Caco-2 (cell line): ENCODE results near the gene CES1. TPM values are rescaled to one million over a fixed set of nuclear protein-coding genes. Genes with fewer than 3 reads are reported as not detected.

ENCODE experiments used
- BruUV-seq: library from RNA; stranded (reverse); fragments of 400-500 nt; replicated peaks from 2 replicates; lab custom pipeline; 2021; lab: Mats Ljungman, UMichigan
- CTCF ChIA-PET: fragments of 300-600 bp; sonication (Branson Sonifier 250); formaldehyde crosslinking; loops from one replicate; lab custom pipeline; 2022; ENCODE audit warnings: antibody characterized with exemption; lab: Charles Lee
- POLR2A ChIA-PET: fragments of 300-600 bp; sonication (Branson Sonifier 250); formaldehyde crosslinking; loops from one replicate; lab custom pipeline; 2022; ENCODE audit warnings: antibody characterized with exemption; lab: Charles Lee
- DNase-seq, 2 experiments: peaks; one replicate each; pipeline versions ENCODE4 v3.0.0 to v3.0.0-alpha.2; 2020 to 2022
- H3K27me3 ChIP-seq: replicated peaks from 2 replicates; pipeline ENCODE4 v1.6.0; 2011; ENCODE audit warnings: low read length; ENCODE audit not compliant: control insufficient read depth, insufficient read depth
- H3K36me3 ChIP-seq: 2 replicates; pipeline ENCODE4 v1.5.1; 2011; ENCODE audit warnings: low read length; ENCODE audit not compliant: control insufficient read depth, insufficient read depth
- H3K4me1 ChIP-seq: fragments of 250-450 bp; sonication (Bioruptor Pico); 2 replicates; pipeline ENCODE4 v1.5.1; 2020; ENCODE audit warnings: mild to moderate bottlenecking
- H3K4me3 ChIP-seq: 2 replicates; pipeline ENCODE4 v1.5.1; 2011; ENCODE audit warnings: low read depth, mild to moderate bottlenecking, control low read depth, low read length
- H3K9me3 ChIP-seq: fragments of 250-450 bp; sonication (Bioruptor Pico); 2 replicates; pipeline ENCODE4 v1.5.1; 2020; ENCODE audit warnings: mild to moderate bottlenecking, moderate library complexity
- H3K27ac Mint-ChIP-seq: one replicate; pipeline ENCODE4 v1.8.0; 2022; ENCODE audit warnings: mixed read lengths; ENCODE audit not compliant: unreplicated experiment
- H3K27me3 Mint-ChIP-seq: one replicate; pipeline ENCODE4 v1.8.0; 2022; ENCODE audit warnings: mixed read lengths; ENCODE audit not compliant: insufficient read depth, unreplicated experiment
- H3K36me3 Mint-ChIP-seq: one replicate; pipeline ENCODE4 v1.8.0; 2022; ENCODE audit warnings: mild to moderate bottlenecking, mixed read lengths; ENCODE audit not compliant: insufficient read depth, unreplicated experiment
- H3K4me1 Mint-ChIP-seq: one replicate; pipeline ENCODE4 v1.8.0; 2022; ENCODE audit warnings: low read depth, mixed read lengths; ENCODE audit not compliant: unreplicated experiment
- H3K4me3 Mint-ChIP-seq: one replicate; pipeline ENCODE4 v1.8.0; 2022; ENCODE audit warnings: mild to moderate bottlenecking, moderate library complexity, mixed read lengths; ENCODE audit not compliant: unreplicated experiment
- H3K9me3 Mint-ChIP-seq: one replicate; pipeline ENCODE4 v1.8.0; 2022; ENCODE audit warnings: mixed read lengths; ENCODE audit not compliant: unreplicated experiment
- CTCF ChIP-seq, 2 experiments: fragments of 200-600 bp in 1 of 2; IDR thresholded peaks; 1 replicate in 1 of 2; 2 replicates in 1 of 2; pipeline versions ENCODE4 v1.5.1 to v1.8.0; 2011 to 2022; ENCODE audit warnings: antibody characterized with exemption in 1 of 2, control low read depth in 1 of 2, inconsistent platforms in 1 of 2, low read depth in 1 of 2, low read length in 1 of 2, mild to moderate bottlenecking in 1 of 2, moderate library complexity in 1 of 2; ENCODE audit not compliant: insufficient read depth in 1 of 2, severe bottlenecking in 1 of 2, unreplicated experiment in 1 of 2
- intact Hi-C: fragments of 100-400 bp; cut with micrococcal nuclease; formaldehyde crosslinking; loops from one replicate; pipeline ENCODE4 v1.10.0; 2022; ENCODE audit not compliant: unreplicated experiment
- total RNA-seq: library from RNA; stranded (reverse); gene quantifications from 2 replicates; pipeline ENCODE4 v1.2.3, GENCODE V29; 2022

The CES1 gene
- total RNA-seq, 1 experiment from 2014 or later: 97.4 TPM

GRCh38 chr16:55828680-55829079, 4.2 kb downstream of the CES1 start:
- POLR2A ChIA-PET: no interaction called here
- peaks cover 26% of the 10 kb centered on the region for H3K4me1 Mint-ChIP-seq
- intact Hi-C loops: no loop called here
- Histone ChIP-seq H3K36me3 (peaks cover 1% of the 10 kb centered on the region; the same call in 1 of the 2 replicates), H3K4me1 (peaks cover 14% of the 10 kb centered on the region), H3K9me3 (no peaks in the 10 kb centered on the region), H3K27me3 (no peaks in the 10 kb centered on the region), H3K4me3 (no peak overlapping the region)
- no peak overlapping the region for H3K4me3 Mint-ChIP-seq
- CTCF ChIA-PET: no interaction called here
- TF ChIP-seq CTCF (IDR thresholded peaks at IDR 0.05; ENCODE audit: insufficient read depth in 1 of 2, low read depth in 1 of 2, low read length in 1 of 2, severe bottlenecking in 1 of 2, unreplicated experiment in 1 of 2): no peak
- H3K9me3 Mint-ChIP-seq: no peaks in the 10 kb centered on the region
- no peak overlapping the region for H3K27ac Mint-ChIP-seq
- no peaks in the 10 kb centered on the region for H3K36me3 Mint-ChIP-seq
- DNase-seq: no peak
- no peaks in the 10 kb centered on the region for H3K27me3 Mint-ChIP-seq
- no TSS peak for BruUV-seq

- Mint-ChIP-seq H3K4me3 (no peak overlapping the region), H3K36me3 (no peaks in the 10 kb centered on the region), H3K27me3 (no peaks in the 10 kb centered on the region), H3K27ac (no peak overlapping the region), H3K9me3 (no peaks in the 10 kb centered on the region), H3K4me1 (no peaks in the 10 kb centered on the region)
- no peak for TF ChIP-seq CTCF (IDR thresholded peaks at IDR 0.05; ENCODE audit: insufficient read depth in 1 of 2, low read depth in 1 of 2, low read length in 1 of 2, severe bottlenecking in 1 of 2, unreplicated experiment in 1 of 2)
- no peaks in the 10 kb centered on the region; the same call in 1 of the 2 replicates for H3K36me3 ChIP-seq
- ChIA-PET POLR2A (no interaction called here), CTCF (no interaction called here)
- no peaks in the 10 kb centered on the region for H3K4me1 ChIP-seq
- no peaks in the 10 kb centered on the region for H3K27me3 ChIP-seq
- H3K9me3 ChIP-seq: no peaks in the 10 kb centered on the region
- BruUV-seq: no TSS peak
- DNase-seq: no peak
- H3K4me3 ChIP-seq: no peak overlapping the region
- intact Hi-C loops: no loop called here
Measured at GRCh38 chr16:55825115-55825728, 7.7 kb downstream of the CES1 start.

GRCh38 chr16:55824473-55825000, 8.4 kb downstream of the CES1 start:
- H3K27ac Mint-ChIP-seq: no peak overlapping the region
- H3K4me3 ChIP-seq: no peak overlapping the region
- POLR2A ChIA-PET: no interaction called here
- H3K9me3 Mint-ChIP-seq: no peaks in the 10 kb centered on the region
- intact Hi-C loops: no loop called here
- no peaks in the 10 kb centered on the region for H3K4me1 Mint-ChIP-seq
- no peaks in the 10 kb centered on the region for H3K27me3 Mint-ChIP-seq
- H3K4me1 ChIP-seq: no peaks in the 10 kb centered on the region
- no peaks in the 10 kb centered on the region for H3K27me3 ChIP-seq
- BruUV-seq: no TSS peak
- DNase-seq: no peak
- no peaks in the 10 kb centered on the region for H3K36me3 Mint-ChIP-seq
- H3K4me3 Mint-ChIP-seq: no peak overlapping the region
- CTCF ChIA-PET: no interaction called here
- TF ChIP-seq CTCF (IDR thresholded peaks at IDR 0.05; ENCODE audit: insufficient read depth in 1 of 2, low read depth in 1 of 2, low read length in 1 of 2, severe bottlenecking in 1 of 2, unreplicated experiment in 1 of 2): no peak
- H3K9me3 ChIP-seq: no peaks in the 10 kb centered on the region
- H3K36me3 ChIP-seq: no peaks in the 10 kb centered on the region; the same call in 1 of the 2 replicates
